Measurements from ENCODE around the gene SLC8A3. TPM values are rescaled to one million over a fixed set of nuclear protein-coding genes. Genes with fewer than 3 reads are reported as not detected.

The SLC8A3 gene
- polyA plus RNA-seq, 1 of the 3 experiments (the other 2 are of a cell fraction), result 0.26 TPM

- Histone ChIP-seq H2AFZ (ENCODE audit: low read depth) (no peak overlapping the region), H3K9ac (no peak overlapping the region), H3K27ac (ENCODE audit: low read depth in 2 of 2, low read length in 1 of 2) (peak overlapping the region in 1 of 2 experiments; percentile 93; a peak in 2 of 4 replicates), H4K20me1 (ENCODE audit: insufficient read depth) (no peaks in the 10 kb centered on the region), H3K4me2 (no peak overlapping the region), H3K27me3 (ENCODE audit: insufficient read depth) (no peaks in the 10 kb centered on the region), H3F3A (replicated peaks; ENCODE audit: insufficient read depth) (no peaks in the 10 kb centered on the region), H3K9me3 (no peaks in the 10 kb centered on the region), H3K4me1 (ENCODE audit: control insufficient read depth in 1 of 2, insufficient read depth in 2 of 2, low read depth in 1 of 2, low read length in 1 of 2) (peaks cover 0 to 50% of the 10 kb centered on the region in 2 experiments; a peak in 2 of 4 replicates), H3K9me2 (no peaks in the 10 kb centered on the region), H3K79me2 (ENCODE audit: insufficient read depth) (no peaks in the 10 kb centered on the region), H3K36me3 (replicated peaks in 1 of 2; ENCODE audit: control insufficient read depth in 1 of 2, insufficient read depth in 2 of 2, low read length in 1 of 2) (no peaks in the 10 kb centered on the region), H3K4me3 (ENCODE audit: low read depth in 2 of 2, low read length in 1 of 2) (no peak overlapping the region)
- TF ChIP-seq NFIC (IDR thresholded peaks at IDR 0.05; ENCODE audit: borderline replicate concordance) (no peak), ELF1 (IDR thresholded peaks at IDR 0.05) (no peak), ZBTB33 (IDR thresholded peaks at IDR 0.05; ENCODE audit: borderline replicate concordance, low read depth) (no peak), MXI1 (IDR thresholded peaks at IDR 0.05; ENCODE audit: low read depth, low read length) (no peak), SIN3A (IDR thresholded peaks at IDR 0.05; ENCODE audit: borderline replicate concordance, low read depth, low read length) (no peak), NRF1 (IDR thresholded peaks at IDR 0.05; ENCODE audit: low read depth, low read length) (no peak), REST (IDR thresholded peaks at IDR 0.05; ENCODE audit: low read depth, low read length) (no peak), FOXM1 (IDR thresholded peaks at IDR 0.05; ENCODE audit: low read depth) (no peak), JUND (IDR thresholded peaks at IDR 0.05) (no peak), EZH2phosphoT487 (IDR thresholded peaks at IDR 0.05; ENCODE audit: borderline replicate concordance, low read depth) (no peak), TAF1 (IDR thresholded peaks at IDR 0.05; ENCODE audit: borderline replicate concordance, low read depth, low read length) (no peak), CTCF (IDR thresholded peaks at IDR 0.05) (no peak), MEF2A (IDR thresholded peaks at IDR 0.05; ENCODE audit: borderline replicate concordance, low read depth) (no peak), EP300 (IDR thresholded peaks at IDR 0.05; ENCODE audit: borderline replicate concordance in 1 of 2, low read depth in 1 of 2, low read length in 1 of 2) (no peak)
- 20% methylated on average over 3 of the region's 3 CpGs for WGBS (ENCODE audit: low lambda C conversion rate)
- CTCF ChIA-PET, result interaction anchor here (0.8 to 2.4 kb wide), 4 partner anchors 10 to 330 kb away, joined by 3 to 8 read pairs (median 5); no protein-coding TSS in a partner anchor
- POLR2A ChIA-PET, result interaction anchor here (1.4 to 1.6 kb wide), 4 partner anchors 14 to 54 kb away, joined by 3 to 7 read pairs (median 5); no protein-coding TSS in a partner anchor
- DNase-seq, result no peak
Observed at GRCh38 chr14:70148351-70148750, 40.4 kb downstream of the SLC8A3 start.

Data from SK-N-SH (cell line).